ENCODE results near the gene SCN5A. TPM values are rescaled to one million over a fixed set of nuclear protein-coding genes. Genes with fewer than 3 reads are reported as not detected.

SCN5A gene
- total RNA-seq, result 6.1 TPM

- peak; percentile 72 for DNase-seq
Measured at GRCh38 chr3:38649500-38650247, at the start of gene SCN5A. TSS of gene SCN5A (minus strand) at chr3:38649687. CDS start at chr3:38633307, 16,380 bp downstream.

- peak; percentile 51 for DNase-seq
Measured at GRCh38 chr3:38698760-38699159, 49.3 kb upstream of the SCN5A start.

GRCh38 chr3:38698061-38698460, 48.6 kb upstream of the SCN5A start:
- no peak for DNase-seq

GRCh38 chr3:38696034-38696433, 46.5 kb upstream of the SCN5A start:
- DNase-seq, result no peak

GRCh38 chr3:38690185-38690584, 40.7 kb upstream of the SCN5A start:
- no peak for DNase-seq

- no peak for DNase-seq
Measured at GRCh38 chr3:38689774-38690173, 40.3 kb upstream of the SCN5A start.

- no peak for DNase-seq
Measured at GRCh38 chr3:38689346-38689745, 39.9 kb upstream of the SCN5A start.

GRCh38 chr3:38687321-38687720, 37.8 kb upstream of the SCN5A start:
- DNase-seq, result no peak

GRCh38 chr3:38684546-38684945, 35.1 kb upstream of the SCN5A start:
- no peak for DNase-seq

GRCh38 chr3:38669668-38670067, 20.2 kb upstream of the SCN5A start:
- no peak for DNase-seq

- DNase-seq, result no peak
Measured at GRCh38 chr3:38662544-38662943, 13.1 kb upstream of the SCN5A start.

- no peak for DNase-seq
Measured at GRCh38 chr3:38658841-38659240, 9.4 kb upstream of the SCN5A start.

GRCh38 chr3:38657369-38657768, 7.9 kb upstream of the SCN5A start:
- no peak for DNase-seq

- peak; percentile 74 for DNase-seq
Measured at GRCh38 chr3:38655708-38656300, 6.3 kb upstream of the SCN5A start.

GRCh38 chr3:38653685-38654537, 4.4 kb upstream of the SCN5A start:
- DNase-seq, result no peak

- DNase-seq, result no peak
Measured at GRCh38 chr3:38652934-38653333, 3.4 kb upstream of the SCN5A start.

- DNase-seq, result peak; percentile 81
Measured at GRCh38 chr3:38651153-38651789, 1.8 kb upstream of the SCN5A start.

GRCh38 chr3:38650248-38650951, 913 bp upstream of the SCN5A start:
- DNase-seq, result no peak

- DNase-seq, result peak; percentile 25
Measured at GRCh38 chr3:38648659-38649499, 608 bp downstream of the SCN5A start.

GRCh38 chr3:38648024-38648658, 1.3 kb downstream of the SCN5A start:
- no peak for DNase-seq
